Neuronal stem cell (in vitro differentiated cells): ENCODE results near the gene CRACR2A.
A peak's percentile ranks its signal among the peaks of the same experiment; 100 is the strongest.

ENCODE experiments used
- DNase-seq: peaks from one replicate; pipeline ENCODE4 v3.0.0-alpha.2; 2013; ENCODE audit warnings: low spot score
- H2AFZ ChIP-seq: one replicate; pipeline ENCODE4 v1.6.1; 2013; ENCODE audit warnings: mild to moderate bottlenecking, low read length, inconsistent platforms
- H2AK5ac ChIP-seq: 2 replicates; pipeline ENCODE4 v1.6.1; 2013; ENCODE audit warnings: low read depth, mild to moderate bottlenecking, inconsistent platforms, low read length, moderate library complexity, mixed read lengths
- H2BK120ac ChIP-seq: 2 replicates; pipeline ENCODE4 v1.6.1; 2013; ENCODE audit warnings: low read depth, mild to moderate bottlenecking, inconsistent platforms, low read length, moderate library complexity, mixed read lengths
- H2BK12ac ChIP-seq: one replicate; pipeline ENCODE4 v1.6.1; 2013; ENCODE audit warnings: low read length, inconsistent platforms
- H2BK15ac ChIP-seq: 2 replicates; pipeline ENCODE4 v1.6.1; 2013; ENCODE audit warnings: mild to moderate bottlenecking, low read length, inconsistent platforms, mixed read lengths
- H2BK5ac ChIP-seq: one replicate; pipeline ENCODE4 v1.6.1; 2013; ENCODE audit warnings: inconsistent platforms, mild to moderate bottlenecking, low read length, moderate library complexity
- H3K14ac ChIP-seq: one replicate; pipeline ENCODE4 v1.6.1; 2013; ENCODE audit warnings: low read length, inconsistent platforms
- H3K18ac ChIP-seq: 2 replicates; pipeline ENCODE4 v1.6.1; 2013; ENCODE audit warnings: low read length, inconsistent platforms
- H3K23ac ChIP-seq: 2 replicates; pipeline ENCODE4 v1.6.1; 2013; ENCODE audit warnings: low read depth, mild to moderate bottlenecking, mixed read lengths, low read length, inconsistent platforms; ENCODE audit not compliant: poor library complexity
- H3K27ac ChIP-seq: replicated peaks from 3 replicates; pipeline ENCODE4 v1.5.1; 2013; ENCODE audit warnings: low read length, inconsistent platforms
- H3K27me3 ChIP-seq, 3 experiments: 2 replicates each; pipeline ENCODE4 v1.6.1; 2013; ENCODE audit warnings: low read length in 3 of 3, mild to moderate bottlenecking in 2 of 3, inconsistent platforms in 1 of 3, low read depth in 1 of 3, mixed read lengths in 1 of 3, moderate library complexity in 1 of 3; ENCODE audit not compliant: control insufficient read depth in 3 of 3, insufficient read depth in 3 of 3
- H3K36me3 ChIP-seq, 2 donors: replicated peaks in 1 of 2; 2 replicates each; pipeline ENCODE4 v1.6.1; 2013; ENCODE audit warnings: low read length in 2 of 2; ENCODE audit not compliant: control insufficient read depth in 2 of 2, insufficient read depth in 2 of 2
- H3K4ac ChIP-seq: 2 replicates; pipeline ENCODE4 v1.6.1; 2013; ENCODE audit warnings: inconsistent platforms, mild to moderate bottlenecking, low read length, moderate library complexity
- H3K4me1 ChIP-seq, 2 donors: 1 replicate in 1 of 2; 2 replicates in 1 of 2; pipeline ENCODE4 v1.6.1; 2013; ENCODE audit warnings: low read length in 2 of 2, low read depth in 1 of 2; ENCODE audit not compliant: control insufficient read depth in 2 of 2, insufficient read depth in 1 of 2
- H3K4me2 ChIP-seq: one replicate; pipeline ENCODE4 v1.6.1; 2013; ENCODE audit warnings: mild to moderate bottlenecking, low read length, inconsistent platforms; ENCODE audit not compliant: insufficient read depth, poor library complexity, severe bottlenecking
- H3K4me3 ChIP-seq, 2 donors: 2 replicates each; pipeline ENCODE4 v1.5.1; 2013; ENCODE audit warnings: low read length in 2 of 2, mild to moderate bottlenecking in 2 of 2, inconsistent platforms in 1 of 2, moderate library complexity in 1 of 2
- H3K79me1 ChIP-seq: one replicate; pipeline ENCODE4 v1.6.1; 2013; ENCODE audit warnings: low read depth, mild to moderate bottlenecking, inconsistent platforms, low read length, moderate library complexity
- H3K9ac ChIP-seq: one replicate; pipeline ENCODE4 v1.6.1; 2013; ENCODE audit warnings: mild to moderate bottlenecking, low read depth, low read length, inconsistent platforms; ENCODE audit not compliant: poor library complexity
- H3K9me3 ChIP-seq, 2 donors: replicated peaks in 1 of 2; 2 replicates each; pipeline versions ENCODE3 to v1.6.1; 2013; ENCODE audit warnings: low read length in 2 of 2, mild to moderate bottlenecking in 2 of 2, inconsistent platforms in 1 of 2, low read depth in 1 of 2, mixed read lengths in 1 of 2, moderate library complexity in 1 of 2; ENCODE audit not compliant: control insufficient read depth in 2 of 2, insufficient read depth in 1 of 2
- H4K8ac ChIP-seq: one replicate; pipeline ENCODE4 v1.6.1; 2013; ENCODE audit warnings: low read depth, mild to moderate bottlenecking, inconsistent platforms, low read length, moderate library complexity
- H4K91ac ChIP-seq: one replicate; pipeline ENCODE4 v1.6.1; 2013; ENCODE audit warnings: low read length, low read depth, mild to moderate bottlenecking, inconsistent platforms; ENCODE audit not compliant: poor library complexity
- WGBS, 2 donors: extraction: QIAGEN DNeasy Blood & Tissue Kit; methylation state at CpG; one replicate each; pipeline ENCODE4 v1.1.7; 2013; ENCODE audit warnings: missing lambda C conversion rate in 2 of 2, mixed read lengths in 1 of 2; ENCODE audit not compliant: insufficient read length in 2 of 2, insufficient replicate concordance in 1 of 2; ENCODE audit errors: extremely low coverage in 2 of 2; 5-methylcytosine and 5-hydroxymethylcytosine counted together

Gene CRACR2A

GRCh38 chr12:3629057-3629830 lies 123.7 kb downstream of the CRACR2A start:
- Histone ChIP-seq H3K36me3 (no peaks in the 10 kb centered on the region), H3K4me3 (no peak overlapping the region), H2AFZ (peak overlapping the region; percentile 71), H3K23ac (no peak overlapping the region), H3K4me1 (peaks cover 0 to 5% of the 10 kb centered on the region in 2 donors), H3K18ac (peak overlapping the region; percentile 56), H3K4me2 (no peak overlapping the region), H3K9me3 (no peaks in the 10 kb centered on the region), H2BK120ac (no peak overlapping the region), H3K27me3 (no peaks in the 10 kb centered on the region), H3K9ac (peak overlapping the region; percentile 82), H4K91ac (no peak overlapping the region), H3K27ac (no peak overlapping the region), H2BK5ac (no peak overlapping the region), H3K14ac (no peak overlapping the region), H2BK12ac (peak overlapping the region; percentile 50), H3K79me1 (no peaks in the 10 kb centered on the region), H4K8ac (no peak overlapping the region), H2AK5ac (no peak overlapping the region), H2BK15ac (no peak overlapping the region), H3K4ac (no peak overlapping the region)
- DNase-seq = no peak
- WGBS, 2 donors = no CpG with 5 or more reads among the region's 14 CpGs

- no CpG with 5 or more reads among the region's 8 CpGs for WGBS, 2 donors
- Histone ChIP-seq H3K18ac (no peak overlapping the region), H2BK5ac (no peak overlapping the region), H3K14ac (no peak overlapping the region), H2BK120ac (no peak overlapping the region), H3K9me3 (no peaks in the 10 kb centered on the region), H3K23ac (no peak overlapping the region), H2AFZ (peak overlapping the region; percentile 2), H2AK5ac (no peak overlapping the region), H3K4me1 (peaks cover 0 to 9% of the 10 kb centered on the region in 2 donors), H3K9ac (no peak overlapping the region), H3K36me3 (no peaks in the 10 kb centered on the region), H2BK15ac (no peak overlapping the region), H4K91ac (no peak overlapping the region), H3K4me2 (no peak overlapping the region), H3K27ac (no peak overlapping the region), H4K8ac (no peak overlapping the region), H3K4me3 (no peak overlapping the region), H3K27me3 (no peaks in the 10 kb centered on the region), H2BK12ac (no peak overlapping the region), H3K79me1 (no peaks in the 10 kb centered on the region), H3K4ac (no peak overlapping the region)
- DNase-seq = no peak
These were observed 124.3 kb downstream of the CRACR2A start for GRCh38 chr12:3628629-3629028.

DNA sequence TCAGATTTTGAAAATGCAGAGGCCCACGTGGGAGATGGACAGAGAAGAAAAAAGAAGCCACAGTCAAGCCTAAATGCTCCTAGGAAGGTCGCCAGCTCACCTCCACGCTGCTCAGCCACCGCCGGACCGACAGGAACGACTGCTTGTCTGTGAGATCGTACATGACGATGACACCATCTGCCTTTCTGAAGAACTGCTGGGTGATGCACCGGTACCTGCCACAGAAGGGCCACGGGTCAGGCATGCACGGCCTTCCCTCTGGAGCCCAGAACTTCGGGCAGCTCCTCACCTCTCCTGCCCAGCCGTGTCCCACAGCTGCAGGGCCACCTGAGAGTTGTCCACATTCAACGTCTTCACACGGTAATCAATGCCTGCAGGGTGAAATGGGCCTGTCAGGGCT lies 125.6 kb downstream of the CRACR2A start:
- Histone ChIP-seq H3K36me3 (no peaks in the 10 kb centered on the region), H2AFZ (no peak overlapping the region), H3K14ac (no peak overlapping the region), H2AK5ac (peak overlapping the region; percentile 35), H3K4me1 (peaks cover 0 to 20% of the 10 kb centered on the region in 2 donors), H3K79me1 (no peaks in the 10 kb centered on the region), H2BK15ac (no peak overlapping the region), H3K9ac (no peak overlapping the region), H3K9me3 (no peaks in the 10 kb centered on the region), H2BK12ac (peak overlapping the region; percentile 16), H4K8ac (no peak overlapping the region), H3K4me3 (no peak overlapping the region), H3K4ac (no peak overlapping the region), H3K27me3 (no peaks in the 10 kb centered on the region), H3K18ac (peak overlapping the region; percentile 56), H2BK5ac (no peak overlapping the region), H2BK120ac (no peak overlapping the region), H3K27ac (no peak overlapping the region), H3K4me2 (no peak overlapping the region), H3K23ac (no peak overlapping the region), H4K91ac (no peak overlapping the region)
- no CpG with 5 or more reads among the region's 16 CpGs for WGBS, 2 donors
- no peak for DNase-seq

DNA sequence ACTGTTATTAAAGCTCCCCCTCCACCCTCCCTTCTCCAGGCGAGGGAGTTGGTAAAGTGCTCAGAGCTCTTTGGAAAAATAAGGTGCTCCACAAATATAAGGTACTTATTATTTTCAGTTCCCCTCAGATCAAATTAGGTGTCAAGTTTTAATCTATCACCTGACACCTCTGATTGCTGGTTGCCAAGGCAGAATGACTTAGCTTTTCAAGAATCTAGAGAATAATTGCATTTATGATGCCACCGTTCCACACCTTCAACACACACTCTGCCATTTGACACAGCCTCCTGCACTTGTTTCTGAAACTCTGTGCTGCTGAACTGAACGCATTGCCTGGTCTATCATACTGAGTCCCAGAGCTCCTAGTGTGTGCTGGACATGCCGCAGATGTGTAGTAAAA lies 128.6 kb downstream of the CRACR2A start:
- Histone ChIP-seq H3K27me3 (no peaks in the 10 kb centered on the region), H3K4ac (no peak overlapping the region), H4K8ac (no peak overlapping the region), H2AFZ (no peak overlapping the region), H3K14ac (no peak overlapping the region), H3K27ac (no peak overlapping the region), H3K36me3 (no peaks in the 10 kb centered on the region), H2BK15ac (no peak overlapping the region), H4K91ac (no peak overlapping the region), H3K9me3 (no peaks in the 10 kb centered on the region), H2BK120ac (no peak overlapping the region), H2BK5ac (no peak overlapping the region), H3K23ac (no peak overlapping the region), H3K18ac (no peak overlapping the region), H3K79me1 (no peaks in the 10 kb centered on the region), H3K9ac (no peak overlapping the region), H3K4me2 (no peak overlapping the region), H3K4me1 (peaks cover 0 to 23% of the 10 kb centered on the region in 2 donors), H3K4me3 (no peak overlapping the region), H2AK5ac (no peak overlapping the region), H2BK12ac (no peak overlapping the region)
- no CpG with 5 or more reads among the region's 4 CpGs for WGBS, 2 donors
- no peak for DNase-seq
